RWPE2 (cell line): ENCODE measurements around the gene GNG12.

Experiments
- ATAC-seq: fragments of 200-7000 bp; cut with Tn5 transposase; 3 replicates; pipeline ENCODE4 v1.9.1; 2021; ENCODE audit warnings: low read depth
- DNase-seq: peaks from one replicate; pipeline ENCODE4 v3.0.0-alpha.2; 2020; ENCODE audit warnings: low spot score
- H3K27ac ChIP-seq: fragments of 450-650 bp; 2 replicates; pipeline ENCODE4 v1.5.1; 2017; ENCODE audit warnings: mild to moderate bottlenecking; ENCODE audit not compliant: poor library complexity, severe bottlenecking
- H3K27me3 ChIP-seq: fragments of 250-450 bp; sonication (Bioruptor Pico); 2 replicates; pipeline ENCODE4 v1.5.1; 2021; ENCODE audit warnings: mild to moderate bottlenecking, moderate library complexity; ENCODE audit not compliant: insufficient read depth, poor library complexity, severe bottlenecking
- H3K36me3 ChIP-seq: fragments of 250-450 bp; sonication (Bioruptor Pico); 2 replicates; pipeline ENCODE4 v1.5.1; 2020; ENCODE audit warnings: low read depth, mild to moderate bottlenecking, moderate library complexity
- H3K4me1 ChIP-seq: fragments of 250-450 bp; sonication (Bioruptor Pico); 2 replicates; pipeline ENCODE4 v1.5.1; 2021; ENCODE audit warnings: mild to moderate bottlenecking, moderate library complexity; ENCODE audit not compliant: insufficient read depth, poor library complexity, severe bottlenecking
- H3K4me3 ChIP-seq: fragments of 250-450 bp; sonication (Bioruptor Pico); 2 replicates; pipeline ENCODE4 v1.5.1; 2021; ENCODE audit warnings: mild to moderate bottlenecking, moderate library complexity; ENCODE audit not compliant: severe bottlenecking
- H3K9me3 ChIP-seq: fragments of 250-450 bp; sonication (Bioruptor Pico); 2 replicates; pipeline ENCODE4 v1.5.1; 2021; ENCODE audit warnings: mild to moderate bottlenecking, moderate library complexity; ENCODE audit not compliant: severe bottlenecking
- TF ChIP-seq, protein P1 (sequence below): fragments of 450-650 bp; IDR thresholded peaks from one replicate; pipeline ENCODE4 v1.5.1; 2017; ENCODE audit warnings: mild to moderate bottlenecking, moderate library complexity; ENCODE audit not compliant: poor library complexity, severe bottlenecking

Gene GNG12

GRCh38 chr1:67710417-67710816 is 122.8 kb downstream of the GNG12 start:
- Histone ChIP-seq H3K4me3 (no peak overlapping the region), H3K36me3 (peaks cover 21% of the 10 kb centered on the region), H3K9me3 (no peaks in the 10 kb centered on the region), H3K27me3 (no peaks in the 10 kb centered on the region), H3K4me1 (peaks cover 39% of the 10 kb centered on the region), H3K27ac (peak overlapping the region; percentile 70)
- ATAC-seq = peak; percentile 71
- TF ChIP-seq, protein P1, sequence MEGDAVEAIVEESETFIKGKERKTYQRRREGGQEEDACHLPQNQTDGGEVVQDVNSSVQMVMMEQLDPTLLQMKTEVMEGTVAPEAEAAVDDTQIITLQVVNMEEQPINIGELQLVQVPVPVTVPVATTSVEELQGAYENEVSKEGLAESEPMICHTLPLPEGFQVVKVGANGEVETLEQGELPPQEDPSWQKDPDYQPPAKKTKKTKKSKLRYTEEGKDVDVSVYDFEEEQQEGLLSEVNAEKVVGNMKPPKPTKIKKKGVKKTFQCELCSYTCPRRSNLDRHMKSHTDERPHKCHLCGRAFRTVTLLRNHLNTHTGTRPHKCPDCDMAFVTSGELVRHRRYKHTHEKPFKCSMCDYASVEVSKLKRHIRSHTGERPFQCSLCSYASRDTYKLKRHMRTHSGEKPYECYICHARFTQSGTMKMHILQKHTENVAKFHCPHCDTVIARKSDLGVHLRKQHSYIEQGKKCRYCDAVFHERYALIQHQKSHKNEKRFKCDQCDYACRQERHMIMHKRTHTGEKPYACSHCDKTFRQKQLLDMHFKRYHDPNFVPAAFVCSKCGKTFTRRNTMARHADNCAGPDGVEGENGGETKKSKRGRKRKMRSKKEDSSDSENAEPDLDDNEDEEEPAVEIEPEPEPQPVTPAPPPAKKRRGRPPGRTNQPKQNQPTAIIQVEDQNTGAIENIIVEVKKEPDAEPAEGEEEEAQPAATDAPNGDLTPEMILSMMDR = no peak
- no peak for DNase-seq

GRCh38 chr1:67708606-67709005 is 124.7 kb downstream of the GNG12 start:
- H3K9me3 ChIP-seq = no peaks in the 10 kb centered on the region
- DNase-seq (no peak), ATAC-seq (0 out of 3 replicates have a peak, but pooled peaks have one; percentile 15)
- H3K27me3 ChIP-seq = no peaks in the 10 kb centered on the region
- peaks cover 30% of the 10 kb centered on the region for H3K36me3 ChIP-seq
- H3K27ac ChIP-seq = no peak overlapping the region
- no peak overlapping the region for H3K4me3 ChIP-seq
- TF ChIP-seq, protein P1 = no peak
- H3K4me1 ChIP-seq = peaks cover 32% of the 10 kb centered on the region

- peaks cover 27% of the 10 kb centered on the region for H3K4me1 ChIP-seq
- peaks cover 41% of the 10 kb centered on the region for H3K36me3 ChIP-seq
- no peak overlapping the region for H3K4me3 ChIP-seq
- TF ChIP-seq, protein P1 = no peak
- DNase-seq = no peak
- H3K9me3 ChIP-seq = no peaks in the 10 kb centered on the region
- H3K27me3 ChIP-seq = no peaks in the 10 kb centered on the region
- no peak overlapping the region for H3K27ac ChIP-seq
- ATAC-seq = no peak
Observed at GRCh38 chr1:67705735-67706453, 127.4 kb downstream of the GNG12 start.

- DNase-seq = no peak
- no peak overlapping the region for H3K27ac ChIP-seq
- peaks cover 22% of the 10 kb centered on the region for H3K4me1 ChIP-seq
- ATAC-seq = no peak
- H3K27me3 ChIP-seq = no peaks in the 10 kb centered on the region
- H3K36me3 ChIP-seq = peaks cover 41% of the 10 kb centered on the region
- TF ChIP-seq, protein P1 = no peak
- no peak overlapping the region for H3K4me3 ChIP-seq
- no peaks in the 10 kb centered on the region for H3K9me3 ChIP-seq
Observed at GRCh38 chr1:67704351-67704750, 128.9 kb downstream of the GNG12 start.

GRCh38 chr1:67701876-67702275 is 131.4 kb downstream of the GNG12 start:
- ATAC-seq (no peak), DNase-seq (no peak)
- H3K36me3 ChIP-seq = peaks cover 30% of the 10 kb centered on the region
- no peak overlapping the region for H3K4me3 ChIP-seq
- peaks cover 14% of the 10 kb centered on the region for H3K4me1 ChIP-seq
- TF ChIP-seq, protein P1 = no peak
- no peak overlapping the region for H3K27ac ChIP-seq
- no peaks in the 10 kb centered on the region for H3K9me3 ChIP-seq
- H3K27me3 ChIP-seq = no peaks in the 10 kb centered on the region
